Fibroblast of lung (primary cell): ENCODE measurements around the gene MLYCD. TPM values are rescaled to one million over a fixed set of nuclear protein-coding genes. Genes with fewer than 3 reads are reported as not detected.

ENCODE experiments used
- DNase-seq, 2 donors: peaks; one replicate each; pipeline versions ENCODE4 v3.0.0 to v3.0.0-alpha.2; 2010; ENCODE audit warnings: low read depth in 2 of 2
- H2AFZ ChIP-seq: 2 replicates; pipeline ENCODE4 v1.5.1; 2012; ENCODE audit warnings: low read length, control low read depth, inconsistent platforms
- H3K27ac ChIP-seq: 2 replicates; pipeline ENCODE4 v1.5.1; 2011; ENCODE audit warnings: low read length, control low read depth; ENCODE audit not compliant: insufficient read depth
- H3K27me3 ChIP-seq: 2 replicates; pipeline ENCODE4 v1.5.1; 2011; ENCODE audit warnings: mild to moderate bottlenecking, low read length; ENCODE audit not compliant: control insufficient read depth, insufficient read depth
- H3K36me3 ChIP-seq: 2 replicates; pipeline ENCODE4 v1.5.1; 2011; ENCODE audit warnings: low read length; ENCODE audit not compliant: control insufficient read depth, insufficient read depth
- H3K4me1 ChIP-seq: 2 replicates; pipeline ENCODE4 v1.5.1; 2011; ENCODE audit warnings: low read length; ENCODE audit not compliant: control insufficient read depth, insufficient read depth; ENCODE audit errors: extremely low read depth
- H3K4me2 ChIP-seq: 2 replicates; pipeline ENCODE4 v1.5.1; 2011; ENCODE audit warnings: low read length, control low read depth; ENCODE audit not compliant: insufficient read depth; ENCODE audit errors: extremely low read depth
- H3K4me3 ChIP-seq, 4 experiments: fragments of 200-600 bp in 1 of 4; sonication (generic) in 1 of 4; replicated peaks in 1 of 4; 2 replicates each; pipeline ENCODE4 v1.5.1; 2011 to 2016; ENCODE audit warnings: low read length in 4 of 4, low read depth in 3 of 4, mild to moderate bottlenecking in 3 of 4, control low read depth in 2 of 4, inconsistent platforms in 1 of 4, mixed read lengths in 1 of 4; ENCODE audit not compliant: insufficient read depth in 1 of 4; ENCODE audit errors: control extremely low read depth in 1 of 4
- H3K79me2 ChIP-seq: 2 replicates; pipeline ENCODE4 v1.5.1; 2012; ENCODE audit warnings: mild to moderate bottlenecking, low read length, inconsistent platforms; ENCODE audit not compliant: control insufficient read depth, insufficient read depth
- H3K9ac ChIP-seq: 2 replicates; pipeline ENCODE4 v1.5.1; 2011; ENCODE audit warnings: mild to moderate bottlenecking, low read length, control low read depth; ENCODE audit not compliant: insufficient read depth
- H3K9me3 ChIP-seq: 2 replicates; pipeline ENCODE4 v1.5.1; 2012; ENCODE audit warnings: low read depth, low read length; ENCODE audit not compliant: control insufficient read depth, insufficient read depth
- H4K20me1 ChIP-seq: 2 replicates; pipeline ENCODE4 v1.5.1; 2011; ENCODE audit warnings: low read length; ENCODE audit not compliant: control insufficient read depth, insufficient read depth; ENCODE audit errors: extremely low read depth
- CTCF ChIP-seq, 2 donors: IDR thresholded peaks in 1 of 2; conservative IDR thresholded peaks in 1 of 2; 1 replicate in 1 of 2; 2 replicates in 1 of 2; pipeline ENCODE4 v1.5.1; 2011 to 2012; ENCODE audit warnings: low read length in 2 of 2, control low read depth in 1 of 2, inconsistent platforms in 1 of 2, low read depth in 1 of 2, mild to moderate bottlenecking in 1 of 2
- EZH2 ChIP-seq: IDR thresholded peaks from 2 replicates; pipeline ENCODE4 v1.5.1; 2012; ENCODE audit warnings: low read length, control low read depth, mild to moderate bottlenecking; ENCODE audit errors: missing control alignments
- polyA plus RNA-seq, 2 donors: library from polyadenylated mRNA; depleted of rRNA in 1 of 2; stranded (reverse) in 1 of 2; unstranded in 1 of 2; fragments of >200 nt; gene quantifications; 2 replicates each; pipeline ENCODE4 v1.2.1, GENCODE V29; 2011 to 2012; ENCODE audit warnings: missing spikeins in 1 of 2
- total RNA-seq: library from RNA; depleted of rRNA; stranded (reverse); fragments of >200 nt; gene quantifications from 2 replicates; pipeline ENCODE4 v1.2.1, GENCODE V29; 2014

MLYCD gene
- total and polyA plus RNA-seq, 2 donors (not counting 1 experiment from before 2014, with no cell fraction given) = 1.0 to 3.8 TPM

- H3K4me1 ChIP-seq = no peaks in the 10 kb centered on the region
- H3K4me2 ChIP-seq = no peak overlapping the region
- no peaks in the 10 kb centered on the region for H3K9me3 ChIP-seq
- no peaks in the 10 kb centered on the region for H3K79me2 ChIP-seq
- DNase-seq = no peak
- TF ChIP-seq CTCF (conservative IDR thresholded peaks at IDR 0.05 in 1 of 2, IDR thresholded peaks at IDR 0.05 in 1 of 2; ENCODE audit: low read depth in 1 of 2, low read length in 2 of 2) (no peak), EZH2 (no peak)
- H3K36me3 ChIP-seq = no peaks in the 10 kb centered on the region
- H3K4me3 ChIP-seq = no peak overlapping the region
- no peaks in the 10 kb centered on the region for H4K20me1 ChIP-seq
- H3K27ac ChIP-seq = no peak overlapping the region
- no peak overlapping the region for H2AFZ ChIP-seq
- peaks cover 4% of the 10 kb centered on the region for H3K27me3 ChIP-seq
- H3K9ac ChIP-seq = no peak overlapping the region
Observed at GRCh38 chr16:83854420-83854819, 44.5 kb upstream of the MLYCD start.

- no peak overlapping the region for H3K4me3 ChIP-seq
- H3K4me1 ChIP-seq = no peaks in the 10 kb centered on the region
- no peak for DNase-seq
- TF ChIP-seq CTCF (conservative IDR thresholded peaks at IDR 0.05 in 1 of 2, IDR thresholded peaks at IDR 0.05 in 1 of 2; ENCODE audit: low read depth in 1 of 2, low read length in 2 of 2) (no peak), EZH2 (no peak)
- H2AFZ ChIP-seq = no peak overlapping the region
- no peaks in the 10 kb centered on the region for H4K20me1 ChIP-seq
- no peak overlapping the region for H3K9ac ChIP-seq
- H3K27ac ChIP-seq = no peak overlapping the region
- H3K36me3 ChIP-seq = no peaks in the 10 kb centered on the region
- peaks cover 4% of the 10 kb centered on the region for H3K27me3 ChIP-seq
- H3K9me3 ChIP-seq = no peaks in the 10 kb centered on the region
- H3K4me2 ChIP-seq = no peak overlapping the region
- H3K79me2 ChIP-seq = no peaks in the 10 kb centered on the region
Observed at GRCh38 chr16:83856792-83857191, 42.1 kb upstream of the MLYCD start.

GRCh38 chr16:83859265-83859664, 39.6 kb upstream of the MLYCD start:
- Histone ChIP-seq H3K9ac (no peak overlapping the region), H3K36me3 (no peaks in the 10 kb centered on the region), H3K9me3 (no peaks in the 10 kb centered on the region), H3K4me3 (no peak overlapping the region), H3K27me3 (peaks cover 4% of the 10 kb centered on the region), H4K20me1 (no peaks in the 10 kb centered on the region), H3K4me1 (no peaks in the 10 kb centered on the region), H2AFZ (no peak overlapping the region), H3K79me2 (no peaks in the 10 kb centered on the region), H3K27ac (no peak overlapping the region), H3K4me2 (no peak overlapping the region)
- TF ChIP-seq EZH2 (no peak), CTCF (conservative IDR thresholded peaks at IDR 0.05 in 1 of 2, IDR thresholded peaks at IDR 0.05 in 1 of 2; ENCODE audit: low read depth in 1 of 2, low read length in 2 of 2) (no peak)
- DNase-seq = no peak
